ENCODE results near the gene FMN2.

The FMN2 gene

DNA sequence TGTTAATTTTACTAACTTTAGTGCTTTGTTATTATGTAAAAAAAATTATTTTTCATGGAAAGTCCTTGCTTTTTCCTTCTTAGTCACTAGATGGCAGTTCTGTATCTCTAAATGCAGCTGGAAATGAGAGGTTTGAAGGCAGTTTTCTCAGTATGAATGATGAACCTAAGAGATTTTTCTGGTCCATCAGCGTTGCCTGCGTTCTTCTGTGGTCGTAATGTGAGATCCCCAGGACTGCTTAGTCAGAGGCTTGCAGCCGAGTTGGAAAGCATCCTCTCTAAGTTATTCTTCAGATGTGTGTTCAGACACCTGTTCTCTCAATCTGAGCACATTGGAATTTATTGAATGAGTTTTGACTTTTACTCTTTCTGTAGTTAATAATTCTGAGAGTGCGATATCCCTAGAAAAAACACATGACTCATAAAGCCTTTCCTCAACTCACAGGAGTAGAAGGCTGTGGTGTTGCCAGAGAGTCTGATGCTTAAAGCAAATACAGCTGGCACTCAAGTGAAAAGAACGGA is 99.3 kb downstream of the FMN2 start:
- no peak overlapping the region for H3K27ac ChIP-seq (ENCODE audit: low read depth, low read length)
- H3K27me3 ChIP-seq (ENCODE audit: control insufficient read depth, low read length): no peaks in the 10 kb centered on the region
- H3K79me2 ChIP-seq (ENCODE audit: control insufficient read depth, low read length): no peaks in the 10 kb centered on the region
- H3F3A ChIP-seq (ENCODE audit: control insufficient read depth, insufficient read depth): no peaks in the 10 kb centered on the region
- H3K9me2 ChIP-seq (replicated peaks; ENCODE audit: control insufficient read depth, low read length): no peaks in the 10 kb centered on the region
- H3K9me3 ChIP-seq (ENCODE audit: control insufficient read depth, insufficient read depth, low read length): no peaks in the 10 kb centered on the region
- no peaks in the 10 kb centered on the region for H4K20me1 ChIP-seq (ENCODE audit: control insufficient read depth, insufficient read depth, low read depth, low read length)
- TF ChIP-seq, protein P1, sequence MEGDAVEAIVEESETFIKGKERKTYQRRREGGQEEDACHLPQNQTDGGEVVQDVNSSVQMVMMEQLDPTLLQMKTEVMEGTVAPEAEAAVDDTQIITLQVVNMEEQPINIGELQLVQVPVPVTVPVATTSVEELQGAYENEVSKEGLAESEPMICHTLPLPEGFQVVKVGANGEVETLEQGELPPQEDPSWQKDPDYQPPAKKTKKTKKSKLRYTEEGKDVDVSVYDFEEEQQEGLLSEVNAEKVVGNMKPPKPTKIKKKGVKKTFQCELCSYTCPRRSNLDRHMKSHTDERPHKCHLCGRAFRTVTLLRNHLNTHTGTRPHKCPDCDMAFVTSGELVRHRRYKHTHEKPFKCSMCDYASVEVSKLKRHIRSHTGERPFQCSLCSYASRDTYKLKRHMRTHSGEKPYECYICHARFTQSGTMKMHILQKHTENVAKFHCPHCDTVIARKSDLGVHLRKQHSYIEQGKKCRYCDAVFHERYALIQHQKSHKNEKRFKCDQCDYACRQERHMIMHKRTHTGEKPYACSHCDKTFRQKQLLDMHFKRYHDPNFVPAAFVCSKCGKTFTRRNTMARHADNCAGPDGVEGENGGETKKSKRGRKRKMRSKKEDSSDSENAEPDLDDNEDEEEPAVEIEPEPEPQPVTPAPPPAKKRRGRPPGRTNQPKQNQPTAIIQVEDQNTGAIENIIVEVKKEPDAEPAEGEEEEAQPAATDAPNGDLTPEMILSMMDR (IDR thresholded peaks at IDR 0.05; ENCODE audit: low read depth, low read length, poor library complexity, severe bottlenecking): peak; percentile 39
- no peak for TF ChIP-seq EZH2phosphoT487 (IDR thresholded peaks at IDR 0.05; ENCODE audit: borderline replicate concordance, low read length)
- no peak overlapping the region for H3K4me2 ChIP-seq (ENCODE audit: low read length)
- H3K4me1 ChIP-seq (ENCODE audit: control insufficient read depth, low read length): no peaks in the 10 kb centered on the region
- H3K4me3 ChIP-seq (ENCODE audit: low read length): no peak overlapping the region
- H3K36me3 ChIP-seq (ENCODE audit: control insufficient read depth, low read length): no peaks in the 10 kb centered on the region

GRCh38 chr1:240192851-240193250 is 101.2 kb downstream of the FMN2 start:
- TF ChIP-seq, protein P1 (IDR thresholded peaks at IDR 0.05; ENCODE audit: low read depth, low read length, poor library complexity, severe bottlenecking): no peak
- TF ChIP-seq EZH2phosphoT487 (IDR thresholded peaks at IDR 0.05; ENCODE audit: borderline replicate concordance, low read length): no peak
- H3K36me3 ChIP-seq (ENCODE audit: control insufficient read depth, low read length): no peaks in the 10 kb centered on the region
- no peaks in the 10 kb centered on the region for H4K20me1 ChIP-seq (ENCODE audit: control insufficient read depth, insufficient read depth, low read depth, low read length)
- no peak overlapping the region for H3K4me3 ChIP-seq (ENCODE audit: low read length)
- no peaks in the 10 kb centered on the region for H3K4me1 ChIP-seq (ENCODE audit: control insufficient read depth, low read length)
- no peaks in the 10 kb centered on the region for H3K27me3 ChIP-seq (ENCODE audit: control insufficient read depth, low read length)
- no peaks in the 10 kb centered on the region for H3K9me3 ChIP-seq (ENCODE audit: control insufficient read depth, insufficient read depth, low read length)
- H3F3A ChIP-seq (ENCODE audit: control insufficient read depth, insufficient read depth): no peaks in the 10 kb centered on the region
- no peak overlapping the region for H3K27ac ChIP-seq (ENCODE audit: low read depth, low read length)
- H3K9me2 ChIP-seq (replicated peaks; ENCODE audit: control insufficient read depth, low read length): no peaks in the 10 kb centered on the region
- H3K79me2 ChIP-seq (ENCODE audit: control insufficient read depth, low read length): no peaks in the 10 kb centered on the region
- H3K4me2 ChIP-seq (ENCODE audit: low read length): no peak overlapping the region

- Histone ChIP-seq H3F3A (ENCODE audit: control insufficient read depth, insufficient read depth) (no peaks in the 10 kb centered on the region), H3K27ac (ENCODE audit: low read depth, low read length) (no peak overlapping the region)
Measured at GRCh38 chr1:240193679-240194078, 102.0 kb downstream of the FMN2 start.

More at GRCh38 chr1:240193679-240194078, 102.0 kb downstream of the FMN2 start:
- Histone ChIP-seq H3K9me2 (replicated peaks; ENCODE audit: control insufficient read depth, low read length) (no peaks in the 10 kb centered on the region), H3K4me2 (ENCODE audit: low read length) (no peak overlapping the region), H3K4me3 (ENCODE audit: low read length) (no peak overlapping the region), H3K36me3 (ENCODE audit: control insufficient read depth, low read length) (no peaks in the 10 kb centered on the region), H3K79me2 (ENCODE audit: control insufficient read depth, low read length) (no peaks in the 10 kb centered on the region), H4K20me1 (ENCODE audit: control insufficient read depth, insufficient read depth, low read depth, low read length) (no peaks in the 10 kb centered on the region), H3K4me1 (ENCODE audit: control insufficient read depth, low read length) (no peaks in the 10 kb centered on the region), H3K9me3 (ENCODE audit: control insufficient read depth, insufficient read depth, low read length) (no peaks in the 10 kb centered on the region), H3K27me3 (ENCODE audit: control insufficient read depth, low read length) (no peaks in the 10 kb centered on the region)
- no peak for TF ChIP-seq EZH2phosphoT487 (IDR thresholded peaks at IDR 0.05; ENCODE audit: borderline replicate concordance, low read length)
- TF ChIP-seq, protein P1 (IDR thresholded peaks at IDR 0.05; ENCODE audit: low read depth, low read length, poor library complexity, severe bottlenecking): no peak

Data from DOHH2 (cell line).